A673 (cell line): ENCODE measurements around the gene DNAJC4. TPM values are rescaled to one million over a fixed set of nuclear protein-coding genes. Genes with fewer than 3 reads are reported as not detected.

Source experiments
- Bru-seq: library from RNA; stranded (reverse); fragments of 400-500 nt; gene quantifications from one replicate; lab custom pipeline; 2021; lab: Mats Ljungman, UMichigan
- BruChase-seq, 2 experiments: library from RNA; stranded (reverse); fragments of 400-500 nt; gene quantifications; one replicate each; lab custom pipeline; 2021; lab: Mats Ljungman, UMichigan
- BruUV-seq: library from RNA; stranded (reverse); fragments of 400-500 nt; replicated peaks from 2 replicates; lab custom pipeline; 2021; lab: Mats Ljungman, UMichigan
- CTCF ChIA-PET: fragments of 300-600 bp; sonication (Branson Sonifier 250); formaldehyde crosslinking; loops from one replicate; lab custom pipeline; 2022; ENCODE audit warnings: antibody characterized with exemption; lab: Charles Lee
- POLR2A ChIA-PET: fragments of 300-600 bp; sonication (Branson Sonifier 250); formaldehyde crosslinking; loops from one replicate; lab custom pipeline; 2022; ENCODE audit warnings: antibody characterized with exemption; ENCODE audit not compliant: low non-redundant PET; lab: Charles Lee
- DNase-seq: peaks from one replicate; pipeline ENCODE4 v3.0.0-alpha.2; 2015; ENCODE audit warnings: low spot score
- H3K27ac ChIP-seq: fragments of 200-600 bp; sonication (generic); 2 replicates; pipeline ENCODE4 v1.5.1; 2016; ENCODE audit warnings: mixed run types, low read depth, mild to moderate bottlenecking, mixed read lengths, antibody characterized with exemption, low read length; ENCODE audit not compliant: poor library complexity, severe bottlenecking
- H3K27me3 ChIP-seq: fragments of 200-600 bp; sonication (generic); replicated peaks from 2 replicates; pipeline ENCODE4 v1.6.1; 2017; ENCODE audit warnings: mixed run types, low read depth, mild to moderate bottlenecking, mixed read lengths, antibody characterized with exemption, low read length; ENCODE audit not compliant: insufficient read depth, poor library complexity
- H3K36me3 ChIP-seq: fragments of 200-600 bp; sonication (generic); 2 replicates; pipeline ENCODE4 v1.6.1; 2016; ENCODE audit warnings: mixed run types, mild to moderate bottlenecking, mixed read lengths, antibody characterized with exemption, low read length; ENCODE audit not compliant: insufficient read depth, poor library complexity, severe bottlenecking
- H3K4me1 ChIP-seq: fragments of 200-600 bp; sonication (generic); 2 replicates; pipeline ENCODE4 v1.6.1; 2017; ENCODE audit warnings: mixed run types, mild to moderate bottlenecking, mixed read lengths, antibody characterized with exemption, low read length; ENCODE audit not compliant: insufficient read depth, poor library complexity, severe bottlenecking
- H3K4me3 ChIP-seq: fragments of 200-600 bp; sonication (generic); 2 replicates; pipeline ENCODE4 v1.5.1; 2016; ENCODE audit warnings: low read depth, mixed run types, mild to moderate bottlenecking, mixed read lengths, low read length; ENCODE audit not compliant: poor library complexity, severe bottlenecking
- H3K9me3 ChIP-seq: fragments of 200-600 bp; sonication (generic); 2 replicates; pipeline ENCODE4 v1.6.1; 2016; ENCODE audit warnings: mixed run types, low read depth, mild to moderate bottlenecking, mixed read lengths, antibody characterized with exemption, low read length; ENCODE audit not compliant: poor library complexity, severe bottlenecking
- CTCF ChIP-seq: fragments of 300-800, 200-600 bp; sonication (generic); conservative IDR thresholded peaks from 2 replicates; pipeline ENCODE4 v1.5.1; 2017; ENCODE audit warnings: low read depth, mild to moderate bottlenecking, antibody characterized with exemption, low read length, moderate library complexity, mixed read lengths
- EZH2 ChIP-seq: fragments of 200-600 bp; sonication (generic); IDR thresholded peaks from 2 replicates; pipeline ENCODE4 v1.6.1; 2017; ENCODE audit warnings: borderline replicate concordance, low read depth, mild to moderate bottlenecking, mixed read lengths, antibody characterized with exemption, low read length; ENCODE audit not compliant: poor library complexity, severe bottlenecking
- intact Hi-C: fragments of 100-400 bp; cut with micrococcal nuclease; formaldehyde crosslinking; loops from one replicate; pipeline ENCODE4 v1.10.0; 2022; ENCODE audit not compliant: unreplicated experiment
- long read RNA-seq: library from polyadenylated mRNA; stranded (forward); transcript quantifications from one replicate; pipeline ENCODE4 v2.0.0, GENCODE V29; 2022
- total RNA-seq: library from RNA; stranded (reverse); gene quantifications from 2 replicates; pipeline ENCODE4 v1.2.3, GENCODE V29; 2021

DNAJC4 gene
- total RNA-seq (20.2 and 23.9 TPM in 2 replicates), Bru-seq, nascent RNA (percentile 43 among the genes with signal in this experiment), BruChase-seq, experiment 1, labeled RNA remaining after a 2-hour chase (percentile 53 among the genes with signal in this experiment), BruChase-seq, experiment 2, labeled RNA remaining after a 6-hour chase (percentile 60 among the genes with signal in this experiment)
- long read RNA-seq, partial matches to known transcripts = 28 of 47 reads
- long read RNA-seq, other reads (novel, unspliced or antisense) = 15 of 47 reads

GRCh38 chr11:64230171-64230984, at the start of gene DNAJC4:
Gene DNAJC4, plus strand, starts transcription at chr11:64230548. Its CDS starts 307 bp downstream, at chr11:64230855.
- CTCF ChIA-PET = interaction anchor here (0.6 kb wide), 1 partner anchor 23 kb away, joined by 3 read pairs; no protein-coding TSS in a partner anchor
- Histone ChIP-seq H3K36me3 (no peaks in the 10 kb centered on the region), H3K27me3 (no peaks in the 10 kb centered on the region), H3K9me3 (no peaks in the 10 kb centered on the region), H3K4me1 (peaks cover 26% of the 10 kb centered on the region), H3K27ac (peak within 1 kb of the TSS; percentile 70), H3K4me3 (peak within 1 kb of the TSS; percentile 54)
- TF ChIP-seq CTCF (no peak), EZH2 (no peak)
- intact Hi-C loops = no loop called here
- POLR2A ChIA-PET = interaction anchor here (0.5 kb wide), 1 partner anchor 79 kb away, joined by 3 read pairs; no protein-coding TSS in a partner anchor
- DNase-seq = peak; percentile 96
- no TSS peak for BruUV-seq

- no peaks in the 10 kb centered on the region for H3K9me3 ChIP-seq
- no TSS peak for BruUV-seq
- H3K36me3 ChIP-seq = no peaks in the 10 kb centered on the region
- ChIA-PET POLR2A (interaction anchor here (0.6 kb wide), 1 partner anchor 24 kb away, joined by 4 read pairs; no protein-coding TSS in a partner anchor), CTCF (interaction anchor here (1.2 kb wide), 1 partner anchor 71 kb away, joined by 3 read pairs; no protein-coding TSS in a partner anchor)
- no peak for DNase-seq
- H3K4me3 ChIP-seq = no peak overlapping the region
- H3K27ac ChIP-seq = peak overlapping the region; percentile 24
- no peaks in the 10 kb centered on the region for H3K27me3 ChIP-seq
- intact Hi-C loops = no loop called here
- TF ChIP-seq CTCF = no peak
- no peak for TF ChIP-seq EZH2
- peaks cover 20% of the 10 kb centered on the region for H3K4me1 ChIP-seq
Observed at GRCh38 chr11:64180891-64181290, 49.5 kb upstream of the DNAJC4 start.
